DMS79 treated with DMSO at 0.1 percent for 48 hours (cell line): ENCODE data around the gene FAM228B.
A peak's percentile ranks its signal among the peaks of the same experiment; 100 is the strongest.
"Not testable (repeated sequence)": the region's sequence is repeated elsewhere in the genome, so short reads cannot be mapped to it uniquely, and the experiment has no call there.

Experiments used
- DNase-seq: peaks from one replicate; lab custom pipeline; 2025; lab: John Stamatoyannopoulos, UW

FAM228B gene

GRCh38 chr2:24123195-24123921 is at the start of gene FAM228B, which contains the start of gene PFN4:
Gene FAM228B, plus strand, starts transcription at chr2:24123469. Its CDS starts 893 bp downstream, at chr2:24124362.
Gene PFN4, minus strand, starts transcription at chr2:24123334. Its CDS starts 799 bp downstream, at chr2:24122535.
- peak; percentile 77 for DNase-seq

GRCh38 chr2:24073816-24074215 is 49.5 kb upstream of the FAM228B start:
- no peak for DNase-seq

GRCh38 chr2:24075259-24075658 is 48.0 kb upstream of the FAM228B start:
- DNase-seq = no peak

- DNase-seq = peak; percentile 98
These were observed 47.1 kb upstream of the FAM228B start, which contains the start of gene SF3B6 for GRCh38 chr2:24075915-24076848. Gene SF3B6, minus strand, starts transcription at chr2:24076326. Its CDS starts 97 bp downstream, at chr2:24076229.

- peak; percentile 39 for DNase-seq
These were observed 46.3 kb upstream of the FAM228B start for GRCh38 chr2:24076849-24077534.

- peak; percentile 38 for DNase-seq
These were observed 45.8 kb upstream of the FAM228B start for GRCh38 chr2:24077535-24077877.

- no peak for DNase-seq
These were observed 45.4 kb upstream of the FAM228B start for GRCh38 chr2:24077879-24078278.

- DNase-seq = peak; percentile 83
These were observed 42.6 kb upstream of the FAM228B start for GRCh38 chr2:24080701-24081100.

GRCh38 chr2:24082787-24083566 is 40.3 kb upstream of the FAM228B start:
- no peak for DNase-seq

- DNase-seq = peak; percentile 92
These were observed 39.5 kb upstream of the FAM228B start for GRCh38 chr2:24083567-24084385.

GRCh38 chr2:24084386-24085199 is 38.7 kb upstream of the FAM228B start, which contains the start of gene TP53I3:
Gene TP53I3, minus strand, starts transcription at chr2:24084834. Its CDS starts 508 bp downstream, at chr2:24084326.
- DNase-seq = peak; percentile 83

- no peak for DNase-seq
These were observed 38.1 kb upstream of the FAM228B start for GRCh38 chr2:24085200-24085489.

- no peak for DNase-seq
These were observed 37.0 kb upstream of the FAM228B start for GRCh38 chr2:24086241-24086640.

- DNase-seq = no peak
These were observed 36.2 kb upstream of the FAM228B start for GRCh38 chr2:24087032-24087431.

- no peak for DNase-seq
These were observed 34.4 kb upstream of the FAM228B start for GRCh38 chr2:24088821-24089359.

- not testable (repeated sequence) for DNase-seq
These were observed 30.0 kb upstream of the FAM228B start for GRCh38 chr2:24093270-24093669.

GRCh38 chr2:24095171-24095677 is 28.0 kb upstream of the FAM228B start:
- not testable (repeated sequence) for DNase-seq

GRCh38 chr2:24100732-24101131 is 22.5 kb upstream of the FAM228B start:
- not testable (repeated sequence) for DNase-seq

- DNase-seq = no peak
These were observed 21.3 kb upstream of the FAM228B start for GRCh38 chr2:24101992-24102391.
